ENCODE data around the gene PNPLA7. TPM values are rescaled to one million over a fixed set of nuclear protein-coding genes. Genes with fewer than 3 reads are reported as not detected.
"Not testable (repeated sequence)": the region's sequence is repeated elsewhere in the genome, so short reads cannot be mapped to it uniquely, and the experiment has no call there.

The PNPLA7 gene
- polyA plus RNA-seq, 3 donors from 2014 or later = 0.24 to 0.53 (median 0.32) TPM

DNA sequence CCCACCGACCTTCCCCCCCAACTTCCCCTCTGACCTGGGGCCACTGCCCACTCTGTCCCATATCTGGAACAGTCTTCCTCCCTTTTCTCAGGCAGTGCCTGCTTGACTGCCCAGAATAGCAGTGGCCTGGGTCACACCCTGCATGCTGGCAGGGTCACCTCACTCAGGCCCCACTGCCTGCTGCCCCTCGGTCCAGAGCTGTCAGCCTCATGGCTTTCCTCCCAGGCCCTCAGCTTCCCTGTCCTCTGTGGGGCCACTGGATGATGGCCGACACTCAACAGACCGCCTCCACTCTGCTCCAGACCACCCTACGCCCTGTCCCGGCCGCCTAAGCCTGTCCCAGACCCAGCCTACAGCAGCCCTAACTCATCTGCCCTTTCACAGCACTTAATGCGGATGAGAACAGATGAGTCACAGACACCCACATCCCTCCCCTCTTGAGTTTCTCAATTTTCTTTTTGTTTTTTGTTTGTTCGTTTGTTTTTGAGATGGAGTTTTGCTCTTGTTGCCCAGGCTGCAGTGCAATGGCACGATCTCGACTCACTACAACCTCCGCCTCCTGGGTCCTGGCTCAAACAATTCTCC is 5.9 kb downstream of the PNPLA7 start:
- H3K27ac Mint-ChIP-seq = no peak overlapping the region
- no peaks in the 10 kb centered on the region for H3K4me1 Mint-ChIP-seq
- H3K4me3 Mint-ChIP-seq = no peak overlapping the region
- no peaks in the 10 kb centered on the region for H3K9me3 Mint-ChIP-seq
- peaks cover 0 to 2% (median 2%) of the 10 kb centered on the region in 3 donors for H3K27me3 Mint-ChIP-seq (ENCODE audit: low read depth in 3 of 3)
- H3K36me3 Mint-ChIP-seq = no peaks in the 10 kb centered on the region
- DNase-seq = no peak

DNA sequence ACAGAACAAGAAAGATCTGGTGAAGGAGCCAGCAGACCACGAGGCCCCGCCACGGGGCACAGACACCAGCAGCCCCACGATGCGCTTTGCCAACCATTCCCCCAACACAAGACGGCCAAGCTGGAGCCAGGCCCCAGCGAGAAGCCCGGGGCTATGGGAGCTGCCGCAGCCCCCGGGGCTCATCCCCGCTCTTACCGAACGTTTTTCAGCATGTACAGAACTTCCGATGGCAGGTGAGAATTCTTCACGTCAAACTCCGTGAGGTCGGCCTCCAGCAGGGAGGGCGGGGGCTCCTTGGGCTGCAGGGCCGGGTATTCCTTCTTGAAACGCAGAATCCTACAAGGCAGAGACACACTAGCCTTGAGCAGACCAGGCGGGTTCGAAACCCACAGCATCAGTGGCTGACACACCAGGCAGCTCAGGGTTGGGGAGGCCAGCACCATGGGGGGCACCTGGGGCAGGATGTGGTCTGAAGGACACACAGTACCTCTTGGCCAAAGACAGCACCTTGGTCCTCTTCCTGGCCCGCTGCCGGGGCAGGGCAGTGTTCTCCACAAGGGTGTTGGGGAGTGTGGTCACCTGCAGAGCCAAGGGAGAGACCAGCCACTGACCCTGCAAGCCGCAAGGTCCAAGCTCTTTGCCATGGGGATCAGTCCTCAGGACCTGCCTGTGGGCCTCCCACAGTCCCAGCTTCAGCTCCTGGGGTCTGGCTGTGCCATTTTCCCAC is 6.8 kb downstream of the PNPLA7 start:
- no peaks in the 10 kb centered on the region for H3K4me1 Mint-ChIP-seq
- no peak for DNase-seq

DNA sequence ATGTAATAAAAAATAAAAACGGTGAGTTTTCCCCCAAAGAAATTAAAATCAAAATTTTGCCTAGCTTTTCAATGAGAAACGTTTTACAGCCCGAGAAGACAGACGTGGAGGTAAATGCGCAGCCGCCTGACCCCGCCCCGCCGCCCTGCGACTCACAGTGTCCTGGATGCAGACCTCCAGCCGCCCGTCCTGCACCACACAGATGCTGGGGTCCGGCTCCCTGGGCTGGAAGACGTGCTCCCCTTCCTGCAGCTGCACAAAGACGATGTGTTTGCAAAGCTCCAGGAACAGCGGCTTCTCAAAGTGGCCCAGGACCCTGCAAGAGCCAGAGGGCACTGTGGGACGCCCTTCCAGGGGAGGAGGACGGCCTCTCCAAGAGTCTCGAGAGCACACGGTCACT is 7.7 kb downstream of the PNPLA7 start:
- H3K36me3 Mint-ChIP-seq = no peaks in the 10 kb centered on the region

More for the DNA sequence above, 6.8 kb downstream of the PNPLA7 start:
- H3K4me3 Mint-ChIP-seq = no peak overlapping the region
- no peaks in the 10 kb centered on the region for H3K36me3 Mint-ChIP-seq
- H3K27ac Mint-ChIP-seq = no peak overlapping the region
- H3K27me3 Mint-ChIP-seq (ENCODE audit: low read depth in 3 of 3) = peaks cover 0 to 2% (median 0%) of the 10 kb centered on the region in 3 donors
- no peaks in the 10 kb centered on the region for H3K9me3 Mint-ChIP-seq

DNA sequence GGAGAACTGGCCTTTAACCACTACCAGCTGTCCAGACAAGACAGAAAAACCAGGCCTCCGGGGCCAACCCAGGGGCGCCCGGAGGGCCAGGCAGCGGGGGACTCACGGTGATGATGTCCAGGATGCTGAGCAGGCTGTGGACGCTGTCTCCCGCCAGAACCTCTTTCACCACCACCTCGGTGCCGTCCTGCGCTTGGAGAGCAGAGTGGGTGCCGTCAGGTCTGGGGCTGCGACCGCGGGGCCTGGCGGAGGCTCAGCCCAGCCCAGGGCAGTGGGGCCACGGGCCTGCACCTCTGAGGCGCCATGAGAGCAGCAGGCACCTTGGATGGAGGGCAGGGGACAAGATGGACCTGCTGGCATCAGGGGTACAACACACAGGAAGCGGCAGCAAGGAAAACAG is 9.7 kb downstream of the PNPLA7 start:
- H3K27ac Mint-ChIP-seq = no peak overlapping the region
- peaks cover 0 to 2% (median 0%) of the 10 kb centered on the region in 3 donors for H3K27me3 Mint-ChIP-seq (ENCODE audit: low read depth in 3 of 3)
- no peaks in the 10 kb centered on the region for H3K9me3 Mint-ChIP-seq
- no peak for DNase-seq
- no peak overlapping the region for H3K4me3 Mint-ChIP-seq
- H3K36me3 Mint-ChIP-seq = no peaks in the 10 kb centered on the region
- peaks cover 15 to 19% of the 10 kb centered on the region in 2 donors for H3K4me1 Mint-ChIP-seq

More for the DNA sequence above, 7.7 kb downstream of the PNPLA7 start:
- H3K9me3 Mint-ChIP-seq = no peaks in the 10 kb centered on the region
- no peak overlapping the region for H3K4me3 Mint-ChIP-seq
- peaks cover 0 to 2% (median 0%) of the 10 kb centered on the region in 3 donors for H3K27me3 Mint-ChIP-seq (ENCODE audit: low read depth in 3 of 3)
- no peak overlapping the region for H3K27ac Mint-ChIP-seq
- peaks cover 1 to 3% of the 10 kb centered on the region in 2 donors for H3K4me1 Mint-ChIP-seq
- DNase-seq = no peak

DNA sequence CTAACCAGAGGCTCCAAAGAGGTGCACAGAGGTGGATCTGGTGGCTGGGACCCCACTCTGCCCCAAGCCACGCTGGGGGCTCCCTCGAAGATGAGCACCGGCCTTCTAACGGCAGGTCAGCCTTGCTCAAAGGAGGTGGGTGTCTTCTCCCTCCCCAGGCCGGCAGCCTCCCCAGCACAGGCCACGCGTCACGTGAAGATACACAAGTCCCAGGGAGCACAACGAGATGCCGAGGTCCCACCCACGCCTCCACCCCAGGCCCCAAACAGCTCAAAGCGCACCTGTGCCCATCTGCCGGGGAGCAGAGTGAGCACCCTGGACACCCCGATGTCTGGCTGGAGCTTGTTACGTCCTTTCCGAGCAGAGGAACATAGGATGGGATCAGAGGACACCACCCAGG is 12.1 kb downstream of the PNPLA7 start:
- DNase-seq = no peak
- H3K36me3 Mint-ChIP-seq = no peaks in the 10 kb centered on the region
- H3K4me1 Mint-ChIP-seq = peaks cover 24 to 29% of the 10 kb centered on the region in 2 donors
- H3K9me3 Mint-ChIP-seq = no peaks in the 10 kb centered on the region
- peaks cover 0 to 4% (median 3%) of the 10 kb centered on the region in 3 donors for H3K27me3 Mint-ChIP-seq (ENCODE audit: low read depth in 3 of 3)
- H3K27ac Mint-ChIP-seq = no peak overlapping the region
- no peak overlapping the region for H3K4me3 Mint-ChIP-seq

DNA sequence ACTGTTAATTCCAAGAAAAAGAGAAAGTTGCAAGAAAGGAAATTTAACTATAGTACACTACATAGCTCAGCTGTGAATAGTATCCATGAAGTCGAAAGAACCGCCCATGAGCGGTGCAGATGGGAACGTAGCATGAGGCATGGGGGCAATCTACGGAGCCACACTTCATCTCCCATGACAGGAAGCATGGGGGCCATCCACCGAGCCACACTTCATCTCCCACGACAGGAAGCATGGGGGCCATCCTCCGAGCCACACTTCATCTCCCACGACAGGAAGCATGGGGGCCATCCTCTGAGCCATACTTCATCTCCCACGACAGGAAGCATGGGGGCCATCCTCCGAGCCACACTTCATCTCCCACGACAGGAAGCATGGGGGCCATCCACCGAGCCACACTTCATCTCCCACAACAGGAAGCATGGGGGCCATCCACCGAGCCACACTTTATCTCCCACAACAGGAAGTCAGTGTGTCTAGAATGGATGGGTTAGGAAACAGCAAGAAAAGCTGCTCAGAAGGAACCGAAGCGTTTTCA is 13.5 kb downstream of the PNPLA7 start:
- not testable (repeated sequence) for H3K36me3 Mint-ChIP-seq; H3K9me3 Mint-ChIP-seq; H3K27me3 Mint-ChIP-seq (ENCODE audit: low read depth in 3 of 3); DNase-seq
- H3K27ac Mint-ChIP-seq = peak overlapping the region; percentile 16 to 78 (median 54)
- peaks cover 24 to 29% of the 10 kb centered on the region in 2 donors for H3K4me1 Mint-ChIP-seq
- H3K4me3 Mint-ChIP-seq = peak overlapping the region in 1 of 5 donors; percentile 22

DNA sequence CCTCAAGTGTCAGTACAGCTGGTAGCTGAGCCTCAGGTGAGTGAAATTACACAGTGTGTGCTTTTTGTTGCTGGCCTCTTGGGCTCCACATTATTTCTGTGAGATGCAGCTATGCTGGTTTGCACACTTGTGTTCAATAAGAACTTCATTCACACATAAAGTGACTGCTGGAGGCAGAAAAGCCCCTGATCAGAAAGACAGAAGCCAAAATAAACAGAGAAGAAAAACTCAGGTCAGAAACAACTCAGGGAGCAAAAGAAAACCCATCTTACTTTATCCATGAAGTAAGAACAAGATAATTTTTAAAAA is 15.1 kb downstream of the PNPLA7 start:
- H3K4me1 Mint-ChIP-seq = peaks cover 24 to 29% of the 10 kb centered on the region in 2 donors
- H3K9me3 Mint-ChIP-seq = no peaks in the 10 kb centered on the region
- no peaks in the 10 kb centered on the region for H3K36me3 Mint-ChIP-seq
- H3K27me3 Mint-ChIP-seq (ENCODE audit: low read depth in 3 of 3) = peaks cover 0 to 4% (median 4%) of the 10 kb centered on the region in 3 donors
- no peak for DNase-seq
- no peak overlapping the region for H3K4me3 Mint-ChIP-seq
- H3K27ac Mint-ChIP-seq = peak overlapping the region in 1 of 6 donors; percentile 25

DNA sequence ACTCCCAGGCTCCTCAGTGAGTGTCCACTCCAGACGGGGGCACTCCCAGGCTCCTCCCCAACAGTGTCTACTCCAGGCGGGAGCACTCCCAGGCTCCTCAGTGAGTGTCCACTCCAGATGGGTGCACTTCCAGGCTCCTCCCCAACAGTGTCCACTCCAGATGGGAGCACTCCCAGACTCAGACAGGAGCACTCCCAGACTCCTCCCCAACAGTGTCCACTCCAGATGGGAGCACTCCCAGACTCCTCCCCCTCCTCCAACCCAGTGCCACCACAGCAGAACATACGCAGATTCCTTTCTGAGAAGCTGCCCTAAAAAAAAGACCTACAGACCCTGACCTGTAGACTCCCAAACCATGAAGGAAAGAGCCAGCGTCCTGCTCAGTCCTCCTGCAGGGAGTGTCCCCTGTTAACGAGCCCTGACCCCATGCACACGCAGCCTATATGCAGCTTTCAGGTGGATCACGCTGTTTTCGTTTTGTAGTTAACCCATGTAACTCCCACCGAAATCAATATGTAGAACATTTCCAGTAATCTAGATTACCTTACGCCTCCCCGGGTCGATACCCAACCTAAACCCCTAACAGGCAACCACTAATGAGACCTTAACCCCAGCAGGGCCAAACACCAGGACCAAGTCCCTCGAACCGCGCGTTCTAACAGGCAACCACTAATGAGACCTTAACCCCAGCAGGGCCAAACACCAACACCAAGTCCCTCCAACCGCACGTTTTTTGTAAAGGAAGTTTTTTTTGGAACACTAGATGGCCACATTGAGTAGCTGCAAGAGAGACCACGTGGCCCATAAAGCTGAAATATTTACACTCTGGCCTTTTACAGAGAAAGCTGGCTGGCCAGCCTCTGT is 15.7 kb downstream of the PNPLA7 start:
- no peak overlapping the region for H3K4me3 Mint-ChIP-seq

DNA sequence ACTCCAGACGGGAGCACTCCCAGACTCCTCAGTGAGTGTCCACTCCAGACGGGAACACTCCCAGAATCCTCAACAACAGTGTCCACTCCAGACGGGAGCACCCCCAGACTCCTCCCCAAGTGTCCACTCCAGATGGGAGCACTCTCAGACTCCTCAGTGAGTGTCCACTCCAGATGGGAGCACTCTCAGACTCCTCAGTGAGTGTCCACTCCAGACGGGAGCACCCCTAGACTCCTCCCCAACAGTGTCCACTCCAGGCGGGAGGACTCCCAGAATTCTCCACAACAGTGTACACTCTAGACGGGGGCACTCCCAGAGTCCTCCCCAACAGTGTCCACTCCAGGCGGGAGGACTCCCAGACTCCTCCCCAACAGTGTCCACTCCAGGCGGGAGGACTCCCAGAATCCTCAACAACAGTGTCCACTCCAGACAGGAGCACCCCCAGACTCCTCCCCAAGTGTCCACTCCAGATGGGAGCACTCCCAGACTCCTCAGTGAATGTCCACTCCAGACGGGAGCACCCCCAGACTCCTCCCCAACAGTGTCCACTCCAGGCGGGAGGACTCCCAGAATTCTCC is 17.2 kb downstream of the PNPLA7 start:
- H3K9me3 Mint-ChIP-seq; H3K27ac Mint-ChIP-seq; H3K4me3 Mint-ChIP-seq; H3K36me3 Mint-ChIP-seq; H3K27me3 Mint-ChIP-seq (ENCODE audit: low read depth in 3 of 3); DNase-seq: not testable (repeated sequence)
- H3K4me1 Mint-ChIP-seq = peaks cover 24 to 29% of the 10 kb centered on the region in 2 donors

More for the DNA sequence above, 15.7 kb downstream of the PNPLA7 start:
- peak in 1 of 3 donors; percentile 28 for DNase-seq
- peak overlapping the region in 4 of 6 donors; percentile 25 to 63 (median 52) for H3K27ac Mint-ChIP-seq
- no peaks in the 10 kb centered on the region for H3K9me3 Mint-ChIP-seq
- H3K4me1 Mint-ChIP-seq = peaks cover 24 to 29% of the 10 kb centered on the region in 2 donors
- no peaks in the 10 kb centered on the region for H3K36me3 Mint-ChIP-seq
- H3K27me3 Mint-ChIP-seq (ENCODE audit: low read depth in 3 of 3) = peaks cover 0 to 4% (median 4%) of the 10 kb centered on the region in 3 donors

DNA sequence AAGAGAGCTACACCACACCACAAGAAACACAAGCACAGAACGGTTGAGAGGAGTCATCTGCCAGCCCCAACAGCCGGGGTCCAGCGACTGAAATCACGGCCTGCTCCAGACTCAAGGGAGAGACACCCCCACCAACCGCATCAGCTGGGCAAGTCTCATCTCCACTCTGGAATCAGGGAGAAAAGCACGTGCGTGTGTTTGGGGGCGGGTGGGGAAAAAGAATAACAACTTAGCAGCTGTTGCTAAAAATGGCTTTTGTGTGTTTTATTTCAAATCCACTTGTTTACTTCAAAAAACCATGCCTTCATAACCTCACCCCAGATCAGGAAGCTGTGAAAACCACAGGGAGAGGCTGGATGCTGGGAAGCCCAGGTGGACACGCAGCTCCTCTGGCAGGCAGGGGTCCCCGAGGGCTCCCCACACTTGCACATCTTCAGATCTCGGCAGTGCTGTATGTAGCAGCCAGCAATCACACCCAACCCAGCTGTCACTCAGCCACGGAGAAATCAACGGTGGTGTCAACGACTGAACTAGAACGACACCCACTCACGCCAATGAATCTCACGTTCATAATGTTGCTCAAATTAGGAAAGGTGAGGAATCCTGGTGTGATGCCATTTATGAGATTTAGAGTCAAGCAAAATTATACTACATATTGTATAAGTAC is 19.0 kb downstream of the PNPLA7 start:
- Mint-ChIP-seq H3K27ac (no peak overlapping the region), H3K4me1 (peaks cover 12 to 14% of the 10 kb centered on the region in 2 donors), H3K27me3 (ENCODE audit: low read depth in 3 of 3) (peaks cover 2 to 4% (median 4%) of the 10 kb centered on the region in 3 donors), H3K9me3 (peaks cover 0 to 2% (median 0%) of the 10 kb centered on the region in 6 donors), H3K36me3 (no peaks in the 10 kb centered on the region), H3K4me3 (no peak overlapping the region)
- DNase-seq = no peak

DNA sequence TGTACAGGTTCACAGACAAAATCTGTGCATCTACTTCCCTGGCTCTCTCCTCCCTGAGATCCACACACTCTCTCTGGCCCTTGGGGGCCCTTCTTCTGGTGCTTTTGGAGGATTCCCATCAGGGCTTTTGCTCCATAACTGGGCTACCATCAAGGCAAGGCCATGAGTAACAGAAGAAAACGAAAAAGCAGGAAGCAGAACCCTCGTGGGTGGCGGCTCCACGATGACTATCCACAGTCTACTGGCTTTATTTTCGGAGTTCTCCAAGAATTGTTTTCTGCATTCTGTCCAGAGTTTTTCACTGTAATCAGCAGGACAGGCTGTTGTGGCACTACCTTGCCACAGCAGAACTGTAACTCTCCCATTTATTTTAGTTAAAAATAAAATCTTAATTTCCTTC is 19.9 kb downstream of the PNPLA7 start:
- Mint-ChIP-seq H3K36me3 (no peaks in the 10 kb centered on the region), H3K27ac (no peak overlapping the region)
- DNase-seq = no peak

DNA sequence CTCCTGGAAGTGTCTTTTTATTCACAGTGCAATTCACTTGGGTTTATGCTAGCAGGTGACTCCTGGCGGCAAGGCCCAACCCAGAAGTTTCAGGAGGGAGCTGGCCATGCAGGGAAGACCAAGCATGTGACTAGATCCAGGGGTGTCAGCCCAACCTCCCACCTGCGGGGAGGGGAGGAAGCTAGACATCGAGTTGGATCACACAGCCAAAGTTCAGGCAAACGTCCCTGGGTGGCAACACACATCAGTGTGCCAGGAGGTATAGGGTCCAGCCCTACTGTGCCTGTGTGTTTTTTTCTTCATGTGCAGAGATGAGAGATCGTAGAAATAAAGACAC is 25.3 kb downstream of the PNPLA7 start:
- Mint-ChIP-seq H3K27me3 (ENCODE audit: low read depth in 3 of 3) (peaks cover 0 to 8% (median 5%) of the 10 kb centered on the region in 3 donors), H3K4me1 (peaks cover 19 to 23% of the 10 kb centered on the region in 2 donors), H3K9me3 (peaks cover 0 to 2% (median 0%) of the 10 kb centered on the region in 6 donors), H3K36me3 (no peaks in the 10 kb centered on the region), H3K4me3 (no peak overlapping the region), H3K27ac (no peak overlapping the region)
- DNase-seq = no peak

More for the DNA sequence above, 19.9 kb downstream of the PNPLA7 start:
- Mint-ChIP-seq H3K4me3 (no peak overlapping the region), H3K27me3 (ENCODE audit: low read depth in 3 of 3) (peaks cover 2 to 4% (median 4%) of the 10 kb centered on the region in 3 donors), H3K4me1 (peaks cover 9 to 10% of the 10 kb centered on the region in 2 donors), H3K9me3 (peaks cover 0 to 2% (median 0%) of the 10 kb centered on the region in 6 donors)
